Measurements from ENCODE around the gene PLA2G2F.

DNA sequence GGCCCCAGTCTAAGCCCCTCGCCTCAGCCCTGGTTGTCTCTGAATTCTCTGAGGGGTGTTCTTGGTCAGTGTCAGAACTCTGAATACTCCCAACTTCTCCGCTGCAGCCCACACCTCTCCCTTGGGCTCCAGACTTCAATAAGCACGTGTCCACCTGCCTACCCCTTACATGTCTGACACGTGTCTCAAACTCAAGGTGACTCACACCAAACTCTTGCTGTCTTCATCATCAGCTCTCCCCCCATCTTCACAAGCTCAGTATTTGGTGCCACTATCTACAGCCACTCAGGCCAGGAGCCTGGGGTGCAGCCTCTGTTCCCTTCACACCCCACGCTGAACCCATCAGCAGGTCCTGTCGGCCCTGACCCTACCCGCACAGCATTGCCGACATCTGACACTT lies 28.0 kb downstream of the PLA2G2F start:
- TF ChIP-seq, protein P1, sequence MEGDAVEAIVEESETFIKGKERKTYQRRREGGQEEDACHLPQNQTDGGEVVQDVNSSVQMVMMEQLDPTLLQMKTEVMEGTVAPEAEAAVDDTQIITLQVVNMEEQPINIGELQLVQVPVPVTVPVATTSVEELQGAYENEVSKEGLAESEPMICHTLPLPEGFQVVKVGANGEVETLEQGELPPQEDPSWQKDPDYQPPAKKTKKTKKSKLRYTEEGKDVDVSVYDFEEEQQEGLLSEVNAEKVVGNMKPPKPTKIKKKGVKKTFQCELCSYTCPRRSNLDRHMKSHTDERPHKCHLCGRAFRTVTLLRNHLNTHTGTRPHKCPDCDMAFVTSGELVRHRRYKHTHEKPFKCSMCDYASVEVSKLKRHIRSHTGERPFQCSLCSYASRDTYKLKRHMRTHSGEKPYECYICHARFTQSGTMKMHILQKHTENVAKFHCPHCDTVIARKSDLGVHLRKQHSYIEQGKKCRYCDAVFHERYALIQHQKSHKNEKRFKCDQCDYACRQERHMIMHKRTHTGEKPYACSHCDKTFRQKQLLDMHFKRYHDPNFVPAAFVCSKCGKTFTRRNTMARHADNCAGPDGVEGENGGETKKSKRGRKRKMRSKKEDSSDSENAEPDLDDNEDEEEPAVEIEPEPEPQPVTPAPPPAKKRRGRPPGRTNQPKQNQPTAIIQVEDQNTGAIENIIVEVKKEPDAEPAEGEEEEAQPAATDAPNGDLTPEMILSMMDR (IDR thresholded peaks at IDR 0.05; ENCODE audit: control extremely low read depth in 1 of 3, insufficient read depth in 1 of 3, low read depth in 1 of 3, low read length in 3 of 3) = no peak
- TF ChIP-seq TBP (IDR thresholded peaks at IDR 0.05; ENCODE audit: low read depth, low read length) (no peak), SIX5 (IDR thresholded peaks at IDR 0.05; ENCODE audit: low read depth, low read length) (no peak), POLR2A (IDR thresholded peaks at IDR 0.05; ENCODE audit: control extremely low read depth in 1 of 2, low read depth in 2 of 2, low read length in 2 of 2) (no peak), CHD1 (IDR thresholded peaks at IDR 0.05; ENCODE audit: low read depth, low read length) (no peak), CREB1 (IDR thresholded peaks at IDR 0.05) (no peak)
